Neural progenitor cell (in vitro differentiated cells): ENCODE results near the gene HSPG2. TPM values are rescaled to one million over a fixed set of nuclear protein-coding genes. Genes with fewer than 3 reads are reported as not detected.

Experiments
- DNase-seq: peaks from one replicate; pipeline ENCODE4 v3.0.0-alpha.2; 2016; ENCODE audit warnings: low spot score
- H2AFZ ChIP-seq: fragments of 200-600 bp; sonication (generic); replicated peaks from 2 replicates; pipeline ENCODE4 v1.6.1; 2016; ENCODE audit warnings: antibody characterized with exemption
- H3F3A ChIP-seq: fragments of 200-600 bp; sonication (generic); 2 replicates; pipeline ENCODE4 v1.6.1; 2016; ENCODE audit warnings: antibody characterized with exemption, low read depth
- H3K27ac ChIP-seq: fragments of 200-600 bp; sonication (generic); 2 replicates; pipeline ENCODE4 v1.5.1; 2016; ENCODE audit warnings: mild to moderate bottlenecking
- H3K27me3 ChIP-seq: fragments of 200-600 bp; sonication (generic); 2 replicates; pipeline ENCODE4 v1.6.1; 2016; ENCODE audit warnings: mild to moderate bottlenecking, moderate library complexity
- H3K36me3 ChIP-seq: fragments of 200-600 bp; sonication (generic); 2 replicates; pipeline ENCODE4 v1.5.1; 2016
- H3K4me1 ChIP-seq: fragments of 200-600 bp; sonication (generic); 2 replicates; pipeline ENCODE4 v1.6.1; 2016; ENCODE audit warnings: mixed run types
- H3K4me2 ChIP-seq: fragments of 200-600 bp; sonication (generic); 2 replicates; pipeline ENCODE4 v1.6.1; 2016
- H3K4me3 ChIP-seq: fragments of 200-600 bp; sonication (generic); 2 replicates; pipeline ENCODE4 v1.5.1; 2016
- H3K79me2 ChIP-seq: fragments of 200-600 bp; sonication (generic); 2 replicates; pipeline ENCODE4 v1.6.1; 2016; ENCODE audit warnings: low read depth
- H3K9ac ChIP-seq: fragments of 200-600 bp; sonication (generic); 2 replicates; pipeline ENCODE4 v1.6.1; 2016
- H3K9me3 ChIP-seq: fragments of 200-600 bp; sonication (generic); 2 replicates; pipeline ENCODE4 v1.5.1; 2016; ENCODE audit warnings: low read depth
- H4K20me1 ChIP-seq: fragments of 200-600 bp; sonication (generic); 2 replicates; pipeline ENCODE4 v1.6.1; 2016; ENCODE audit warnings: low read depth
- H3K27ac Mint-ChIP-seq: 3 replicates; pipeline ENCODE4 v1.8.0; 2021; ENCODE audit warnings: mixed read lengths
- H3K27me3 Mint-ChIP-seq: 2 replicates; pipeline ENCODE4 v1.8.0; 2022; ENCODE audit warnings: low read depth, mild to moderate bottlenecking, inconsistent platforms, moderate library complexity, mixed read lengths; ENCODE audit not compliant: insufficient read depth
- H3K36me3 Mint-ChIP-seq: 3 replicates; pipeline ENCODE4 v1.8.0; 2021; ENCODE audit warnings: mixed read lengths
- H3K4me1 Mint-ChIP-seq: 3 replicates; pipeline ENCODE4 v1.8.0; 2021; ENCODE audit warnings: mixed read lengths
- H3K4me3 Mint-ChIP-seq: 3 replicates; pipeline ENCODE4 v1.8.0; 2021; ENCODE audit warnings: mild to moderate bottlenecking, moderate library complexity, mixed read lengths
- H3K9me3 Mint-ChIP-seq: 3 replicates; pipeline ENCODE4 v1.8.0; 2020; ENCODE audit warnings: mixed read lengths
- CTCF ChIP-seq: fragments of 200-600 bp; sonication (generic); IDR thresholded peaks from 2 replicates; pipeline ENCODE4 v1.5.1; 2017; ENCODE audit warnings: antibody characterized with exemption, mild to moderate bottlenecking
- EZH2 ChIP-seq: fragments of 200-600 bp; sonication (generic); IDR thresholded peaks from 2 replicates; pipeline ENCODE4 v1.6.1; 2017; ENCODE audit warnings: antibody characterized with exemption, mild to moderate bottlenecking, moderate library complexity
- EZH2phosphoT487 ChIP-seq: fragments of 200-600 bp; sonication (generic); IDR thresholded peaks from 2 replicates; pipeline ENCODE4 v1.6.1; 2017; ENCODE audit warnings: antibody characterized with exemption
- total RNA-seq: library from RNA; depleted of rRNA; stranded (reverse); fragments of >200 nt; gene quantifications from 2 replicates; pipeline ENCODE4 v1.2.3, GENCODE V29; 2015; ENCODE audit warnings: low replicate concordance

Gene HSPG2
- total RNA-seq, 1 donor from 2014 or later = 6.9 TPM

- H3K4me2 ChIP-seq = no peak overlapping the region
- no peaks in the 10 kb centered on the region for H3K79me2 ChIP-seq
- no peaks in the 10 kb centered on the region for H3K9me3 Mint-ChIP-seq
- H3K27ac ChIP-seq = no peak overlapping the region
- H3K27me3 Mint-ChIP-seq = no peaks in the 10 kb centered on the region
- no peaks in the 10 kb centered on the region for H3K4me1 ChIP-seq
- no peak for TF ChIP-seq EZH2
- H3K9me3 ChIP-seq = no peaks in the 10 kb centered on the region
- no peak overlapping the region for H3K4me3 Mint-ChIP-seq
- H3K36me3 ChIP-seq = no peaks in the 10 kb centered on the region
- H4K20me1 ChIP-seq = no peaks in the 10 kb centered on the region
- no peak overlapping the region for H2AFZ ChIP-seq
- no peaks in the 10 kb centered on the region for H3F3A ChIP-seq
- DNase-seq = no peak
- H3K36me3 Mint-ChIP-seq = peaks cover 5% of the 10 kb centered on the region
- no peak overlapping the region for H3K4me3 ChIP-seq
- no peak overlapping the region for H3K9ac ChIP-seq
- H3K27me3 ChIP-seq = no peaks in the 10 kb centered on the region
- no peak overlapping the region for H3K27ac Mint-ChIP-seq
- no peaks in the 10 kb centered on the region for H3K4me1 Mint-ChIP-seq
Observed at GRCh38 chr1:21843208-21843607, 93.9 kb downstream of the HSPG2 start.

- Histone ChIP-seq H3K36me3 (no peaks in the 10 kb centered on the region), H3K4me2 (no peak overlapping the region), H3K4me1 (no peaks in the 10 kb centered on the region), H3F3A (no peaks in the 10 kb centered on the region), H4K20me1 (no peaks in the 10 kb centered on the region), H3K9ac (no peak overlapping the region), H3K27me3 (no peaks in the 10 kb centered on the region), H3K4me3 (no peak overlapping the region), H2AFZ (no peak overlapping the region), H3K27ac (no peak overlapping the region), H3K79me2 (no peaks in the 10 kb centered on the region), H3K9me3 (no peaks in the 10 kb centered on the region)
- no peak overlapping the region for H3K27ac Mint-ChIP-seq
- H3K27me3 Mint-ChIP-seq = no peaks in the 10 kb centered on the region
- H3K4me1 Mint-ChIP-seq = no peaks in the 10 kb centered on the region
- DNase-seq = no peak
- H3K36me3 Mint-ChIP-seq = peaks cover 5% of the 10 kb centered on the region
- no peak overlapping the region for H3K4me3 Mint-ChIP-seq
- TF ChIP-seq CTCF = no peak
- TF ChIP-seq EZH2 = no peak
- no peak for TF ChIP-seq EZH2phosphoT487
- H3K9me3 Mint-ChIP-seq = no peaks in the 10 kb centered on the region
Observed at GRCh38 chr1:21842606-21843162, 94.4 kb downstream of the HSPG2 start.

DNA sequence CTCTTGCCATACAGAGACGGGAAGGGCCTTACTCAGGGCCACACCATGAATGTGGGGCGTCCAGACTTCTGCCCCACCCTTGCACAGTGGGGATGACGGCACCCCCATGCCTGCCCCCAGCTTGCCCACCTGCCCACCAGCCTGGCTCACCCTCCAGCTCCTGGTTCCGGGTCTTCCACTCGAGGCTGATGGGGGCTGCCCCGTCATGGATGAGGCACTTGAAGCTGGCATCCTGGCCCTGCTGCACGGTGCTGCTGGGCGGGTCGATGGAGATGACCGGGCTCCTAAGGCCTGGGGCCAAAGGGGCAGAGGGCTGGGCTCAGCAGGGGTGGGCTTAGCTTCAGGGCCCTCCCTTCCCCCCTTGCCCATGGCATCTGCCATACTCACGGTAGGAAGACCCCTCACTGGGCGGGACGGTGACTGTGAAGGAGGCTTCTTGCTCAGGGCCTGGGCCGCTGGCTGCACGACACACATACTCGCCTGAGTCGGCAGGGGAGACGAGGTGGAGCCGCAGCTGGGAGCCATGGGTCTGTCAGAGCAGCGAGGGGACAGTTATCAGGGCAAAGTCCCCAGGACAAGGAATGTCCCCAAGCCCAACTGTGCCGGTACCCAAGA lies 95.2 kb downstream of the HSPG2 start:
- H3K4me3 ChIP-seq = no peak overlapping the region
- no peak for DNase-seq
- H3K36me3 ChIP-seq = no peaks in the 10 kb centered on the region

More for the DNA sequence above, 95.2 kb downstream of the HSPG2 start:
- Mint-ChIP-seq H3K27me3 (no peaks in the 10 kb centered on the region), H3K9me3 (no peaks in the 10 kb centered on the region), H3K36me3 (peaks cover 2% of the 10 kb centered on the region), H3K4me1 (no peaks in the 10 kb centered on the region), H3K27ac (no peak overlapping the region), H3K4me3 (no peak overlapping the region)
- Histone ChIP-seq H4K20me1 (no peaks in the 10 kb centered on the region), H3K4me2 (no peak overlapping the region), H3K9ac (no peak overlapping the region), H3F3A (no peaks in the 10 kb centered on the region), H3K4me1 (no peaks in the 10 kb centered on the region), H3K9me3 (no peaks in the 10 kb centered on the region), H3K27ac (no peak overlapping the region), H3K27me3 (no peaks in the 10 kb centered on the region), H3K79me2 (no peaks in the 10 kb centered on the region), H2AFZ (no peak overlapping the region)
- no peak for TF ChIP-seq EZH2
- no peak for TF ChIP-seq CTCF
- no peak for TF ChIP-seq EZH2phosphoT487
